HepG2 (cell line): ENCODE measurements around the gene RASL10A. TPM values are rescaled to one million over a fixed set of nuclear protein-coding genes. Genes with fewer than 3 reads are reported as not detected.

Source experiments
- ATF3 ChIP-seq: sonication (generic); formaldehyde crosslinking; IDR thresholded peaks from 2 replicates; pipeline ENCODE4 v1.4.0; 2020; ENCODE audit warnings: missing genetic modification reagents
- EED ChIP-seq: sonication (generic); formaldehyde crosslinking; IDR thresholded peaks from 2 replicates; pipeline ENCODE4 v1.5.0; 2020; ENCODE audit warnings: mild to moderate bottlenecking, missing genetic modification reagents
- FOXO4 ChIP-seq: sonication (generic); formaldehyde crosslinking; conservative IDR thresholded peaks from 2 replicates; pipeline ENCODE4 v1.8.1; 2023; ENCODE audit warnings: missing genetic modification reagents
- KDM2A ChIP-seq: sonication (generic); formaldehyde crosslinking; IDR thresholded peaks from 2 replicates; pipeline ENCODE4 v1.4.0; 2020; ENCODE audit warnings: low read depth, missing genetic modification reagents, borderline replicate concordance
- MAX ChIP-seq: IDR thresholded peaks from 2 replicates; pipeline ENCODE4 v1.6.1; 2012; ENCODE audit warnings: inconsistent platforms
- MTA3 ChIP-seq: sonication (generic); formaldehyde crosslinking; IDR thresholded peaks from 2 replicates; pipeline ENCODE4 v1.4.0; 2020; ENCODE audit warnings: missing genetic modification reagents
- NR3C1 ChIP-seq: sonication (generic); formaldehyde crosslinking; IDR thresholded peaks from 2 replicates; pipeline ENCODE4 v1.4.0; 2020; ENCODE audit warnings: missing genetic modification reagents
- RARG ChIP-seq: sonication (generic); formaldehyde crosslinking; IDR thresholded peaks from 2 replicates; pipeline ENCODE4 v1.4.0; 2020; ENCODE audit warnings: low read depth, mild to moderate bottlenecking, missing genetic modification reagents
- ZNF264 ChIP-seq: sonication (generic); formaldehyde crosslinking; IDR thresholded peaks from 2 replicates; pipeline ENCODE4 v1.4.0; 2020; ENCODE audit warnings: missing genetic modification reagents
- ZNF446 ChIP-seq: sonication (generic); formaldehyde crosslinking; IDR thresholded peaks from 2 replicates; pipeline ENCODE4 v1.5.0; 2020; ENCODE audit warnings: mild to moderate bottlenecking, missing genetic modification reagents
- ZNF800 ChIP-seq: sonication (generic); formaldehyde crosslinking; IDR thresholded peaks from 2 replicates; pipeline ENCODE4 v1.4.0; 2020; ENCODE audit warnings: missing genetic modification reagents
- ZNF850 ChIP-seq: sonication (generic); formaldehyde crosslinking; conservative IDR thresholded peaks from 2 replicates; pipeline ENCODE4 v1.9.0; 2021; ENCODE audit warnings: mild to moderate bottlenecking, missing genetic modification reagents
- polyA plus RNA-seq, 8 experiments: library from polyadenylated mRNA; depleted of rRNA in 3 of 8; stranded (reverse) in 7 of 8; unstranded in 1 of 8; fragments of >200 nt; fragmentation: Illumina TruSeq in 4 of 8; extraction: Trizol in 4 of 8; gene quantifications; 2 replicates each; pipeline versions ENCODE4 v1.2.1 to v1.2.3, GENCODE V29; 2011 to 2016; ENCODE audit warnings: low read depth in 4 of 8, missing spikeins in 1 of 8, mixed read lengths in 1 of 8; ENCODE audit not compliant: insufficient read depth in 1 of 8
- total RNA-seq, 5 experiments: library from RNA; depleted of rRNA; stranded (reverse); fragments of >200 nt; fragmentation: Illumina TruSeq; extraction: Trizol; gene quantifications; 2 replicates each; pipeline ENCODE4 v1.2.3, GENCODE V29; 2016; ENCODE audit warnings: low read depth in 1 of 5
- TF ChIP-seq, protein P1 (sequence below): sonication (generic); formaldehyde crosslinking; IDR thresholded peaks from 2 replicates; pipeline ENCODE4 v1.8.0; 2022; ENCODE audit warnings: mild to moderate bottlenecking, missing genetic modification reagents, moderate library complexity
- TF ChIP-seq, protein P2 (sequence below): sonication (generic); formaldehyde crosslinking; IDR thresholded peaks from 2 replicates; pipeline ENCODE4 v1.4.0; 2020; ENCODE audit warnings: low read depth, mild to moderate bottlenecking, missing genetic modification reagents
- TF ChIP-seq, protein P3 (sequence below): sonication (generic); formaldehyde crosslinking; IDR thresholded peaks from 2 replicates; pipeline ENCODE4 v1.8.0; 2022; ENCODE audit warnings: mild to moderate bottlenecking, missing genetic modification reagents; ENCODE audit not compliant: insufficient replicate concordance
- TF ChIP-seq, protein P4 (sequence below): sonication (generic); formaldehyde crosslinking; IDR thresholded peaks from 2 replicates; pipeline ENCODE4 v1.5.0; 2020; ENCODE audit warnings: missing genetic modification reagents
- TF ChIP-seq, protein P5 (sequence below): sonication (generic); formaldehyde crosslinking; IDR thresholded peaks from 2 replicates; pipeline ENCODE4 v1.8.1; 2023; ENCODE audit warnings: mild to moderate bottlenecking, missing genetic modification reagents

RASL10A gene
- total and polyA plus RNA-seq, 2 of the 13 experiments (the other 11 are each of a cell fraction or from before 2014, with no cell fraction given): 0.05 to 0.22 TPM

DNA sequence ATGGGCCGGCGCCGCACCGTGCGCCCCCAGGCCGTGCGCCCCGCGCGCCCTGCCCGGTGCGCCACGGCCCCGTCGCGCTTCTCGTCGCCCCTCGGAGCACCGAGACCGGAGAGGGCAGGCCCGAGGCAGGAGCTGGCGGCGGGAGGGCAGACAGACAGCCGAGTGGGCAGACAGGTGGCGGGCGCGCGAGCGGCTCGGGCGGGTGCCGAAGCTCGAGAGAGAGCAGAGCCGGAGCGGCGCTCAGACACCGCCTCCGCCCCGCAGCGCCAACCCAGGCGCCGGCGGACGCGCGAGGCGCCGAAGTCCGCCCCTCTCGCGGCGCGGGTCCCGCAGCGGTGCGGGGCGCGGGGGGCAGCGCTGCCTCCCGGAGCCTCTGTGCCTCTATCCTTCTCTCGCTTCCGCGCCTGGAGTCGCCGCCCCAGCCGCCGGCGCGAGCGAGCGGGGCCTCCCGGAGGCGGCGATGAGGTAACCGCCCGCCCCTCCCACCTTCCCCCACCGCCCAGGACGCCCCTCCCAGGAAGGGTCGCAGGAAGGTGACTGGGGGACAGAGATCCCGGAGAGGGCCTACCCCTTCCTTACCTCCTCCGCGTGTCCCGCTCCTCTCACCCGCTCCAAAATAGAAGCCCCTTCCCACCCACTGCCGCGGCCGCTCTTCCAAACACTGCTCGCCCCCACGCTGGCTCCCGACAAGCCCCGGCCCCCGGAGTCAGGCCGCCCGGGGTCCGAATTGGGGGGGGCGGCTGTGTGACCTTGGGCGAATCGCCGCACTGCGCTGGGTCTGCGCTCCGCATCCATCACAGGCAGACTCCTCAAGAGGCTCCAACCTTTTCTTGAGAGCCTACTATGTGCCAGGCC, at the start of gene RASL10A (continued):
- TF ChIP-seq, protein P1, sequence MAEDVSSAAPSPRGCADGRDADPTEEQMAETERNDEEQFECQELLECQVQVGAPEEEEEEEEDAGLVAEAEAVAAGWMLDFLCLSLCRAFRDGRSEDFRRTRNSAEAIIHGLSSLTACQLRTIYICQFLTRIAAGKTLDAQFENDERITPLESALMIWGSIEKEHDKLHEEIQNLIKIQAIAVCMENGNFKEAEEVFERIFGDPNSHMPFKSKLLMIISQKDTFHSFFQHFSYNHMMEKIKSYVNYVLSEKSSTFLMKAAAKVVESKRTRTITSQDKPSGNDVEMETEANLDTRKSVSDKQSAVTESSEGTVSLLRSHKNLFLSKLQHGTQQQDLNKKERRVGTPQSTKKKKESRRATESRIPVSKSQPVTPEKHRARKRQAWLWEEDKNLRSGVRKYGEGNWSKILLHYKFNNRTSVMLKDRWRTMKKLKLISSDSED (CRISPR knock-in tag): 0 out of 2 replicates have a peak, but pooled peaks have one; percentile 6
- TF ChIP-seq ZNF446 (CRISPR knock-in tag) (no peak), ATF3 (no peak), FOXO4 (CRISPR knock-in tag) (no peak), ZNF264 (no peak), KDM2A (CRISPR knock-in tag) (no peak), ZNF800 (CRISPR knock-in tag) (peak; percentile 7; the same call in 1 of the 2 replicates), MAX (peak; percentile 33; the same call in 1 of the 2 replicates), MTA3 (CRISPR knock-in tag) (no peak), ZNF850 (CRISPR knock-in tag) (no peak), EED (no peak), RARG (CRISPR knock-in tag) (no peak), NR3C1 (CRISPR knock-in tag) (no peak)
- TF ChIP-seq, protein P2, sequence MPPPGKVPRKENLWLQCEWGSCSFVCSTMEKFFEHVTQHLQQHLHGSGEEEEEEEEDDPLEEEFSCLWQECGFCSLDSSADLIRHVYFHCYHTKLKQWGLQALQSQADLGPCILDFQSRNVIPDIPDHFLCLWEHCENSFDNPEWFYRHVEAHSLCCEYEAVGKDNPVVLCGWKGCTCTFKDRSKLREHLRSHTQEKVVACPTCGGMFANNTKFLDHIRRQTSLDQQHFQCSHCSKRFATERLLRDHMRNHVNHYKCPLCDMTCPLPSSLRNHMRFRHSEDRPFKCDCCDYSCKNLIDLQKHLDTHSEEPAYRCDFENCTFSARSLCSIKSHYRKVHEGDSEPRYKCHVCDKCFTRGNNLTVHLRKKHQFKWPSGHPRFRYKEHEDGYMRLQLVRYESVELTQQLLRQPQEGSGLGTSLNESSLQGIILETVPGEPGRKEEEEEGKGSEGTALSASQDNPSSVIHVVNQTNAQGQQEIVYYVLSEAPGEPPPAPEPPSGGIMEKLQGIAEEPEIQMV (CRISPR knock-in tag): no peak
- TF ChIP-seq, protein P3, sequence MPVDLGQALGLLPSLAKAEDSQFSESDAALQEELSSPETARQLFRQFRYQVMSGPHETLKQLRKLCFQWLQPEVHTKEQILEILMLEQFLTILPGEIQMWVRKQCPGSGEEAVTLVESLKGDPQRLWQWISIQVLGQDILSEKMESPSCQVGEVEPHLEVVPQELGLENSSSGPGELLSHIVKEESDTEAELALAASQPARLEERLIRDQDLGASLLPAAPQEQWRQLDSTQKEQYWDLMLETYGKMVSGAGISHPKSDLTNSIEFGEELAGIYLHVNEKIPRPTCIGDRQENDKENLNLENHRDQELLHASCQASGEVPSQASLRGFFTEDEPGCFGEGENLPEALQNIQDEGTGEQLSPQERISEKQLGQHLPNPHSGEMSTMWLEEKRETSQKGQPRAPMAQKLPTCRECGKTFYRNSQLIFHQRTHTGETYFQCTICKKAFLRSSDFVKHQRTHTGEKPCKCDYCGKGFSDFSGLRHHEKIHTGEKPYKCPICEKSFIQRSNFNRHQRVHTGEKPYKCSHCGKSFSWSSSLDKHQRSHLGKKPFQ (CRISPR knock-in tag): no peak
- TF ChIP-seq, protein P4, sequence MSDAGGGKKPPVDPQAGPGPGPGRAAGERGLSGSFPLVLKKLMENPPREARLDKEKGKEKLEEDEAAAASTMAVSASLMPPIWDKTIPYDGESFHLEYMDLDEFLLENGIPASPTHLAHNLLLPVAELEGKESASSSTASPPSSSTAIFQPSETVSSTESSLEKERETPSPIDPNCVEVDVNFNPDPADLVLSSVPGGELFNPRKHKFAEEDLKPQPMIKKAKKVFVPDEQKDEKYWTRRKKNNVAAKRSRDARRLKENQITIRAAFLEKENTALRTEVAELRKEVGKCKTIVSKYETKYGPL (CRISPR knock-in tag): no peak
- TF ChIP-seq, protein P5, sequence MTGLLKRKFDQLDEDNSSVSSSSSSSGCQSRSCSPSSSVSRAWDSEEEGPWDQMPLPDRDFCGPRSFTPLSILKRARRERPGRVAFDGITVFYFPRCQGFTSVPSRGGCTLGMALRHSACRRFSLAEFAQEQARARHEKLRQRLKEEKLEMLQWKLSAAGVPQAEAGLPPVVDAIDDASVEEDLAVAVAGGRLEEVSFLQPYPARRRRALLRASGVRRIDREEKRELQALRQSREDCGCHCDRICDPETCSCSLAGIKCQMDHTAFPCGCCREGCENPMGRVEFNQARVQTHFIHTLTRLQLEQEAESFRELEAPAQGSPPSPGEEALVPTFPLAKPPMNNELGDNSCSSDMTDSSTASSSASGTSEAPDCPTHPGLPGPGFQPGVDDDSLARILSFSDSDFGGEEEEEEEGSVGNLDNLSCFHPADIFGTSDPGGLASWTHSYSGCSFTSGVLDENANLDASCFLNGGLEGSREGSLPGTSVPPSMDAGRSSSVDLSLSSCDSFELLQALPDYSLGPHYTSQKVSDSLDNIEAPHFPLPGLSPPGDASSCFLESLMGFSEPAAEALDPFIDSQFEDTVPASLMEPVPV (CRISPR knock-in tag): no peak
